Measurements from ENCODE around the gene NCOA7.
A peak's percentile ranks its signal among the peaks of the same experiment; 100 is the strongest.
"Not testable (repeated sequence)": the region's sequence is repeated elsewhere in the genome, so short reads cannot be mapped to it uniquely, and the experiment has no call there.

Gene NCOA7

GRCh38 chr6:125954735-125955339 lies 164.1 kb downstream of the NCOA7 start:
- DNase-seq, result no peak

GRCh38 chr6:125955973-125956372 lies 165.2 kb downstream of the NCOA7 start:
- DNase-seq, result no peak

- peak; percentile 98 for DNase-seq
These were observed 166.0 kb downstream of the NCOA7 start, which contains the start of gene HINT3 for GRCh38 chr6:125956506-125957390. HINT3 (plus strand) TSS chr6:125956770; CDS start chr6:125956978, 208 bp downstream.

GRCh38 chr6:125957391-125957693 lies 166.6 kb downstream of the NCOA7 start:
- DNase-seq, result peak; percentile 16

GRCh38 chr6:125957845-125958244 lies 167.1 kb downstream of the NCOA7 start:
- DNase-seq, result peak; percentile 3

- DNase-seq, result no peak
These were observed 168.3 kb downstream of the NCOA7 start for GRCh38 chr6:125959041-125959440.

GRCh38 chr6:125961117-125961516 lies 170.4 kb downstream of the NCOA7 start:
- no peak for DNase-seq

- no peak for DNase-seq
These were observed 172.2 kb downstream of the NCOA7 start for GRCh38 chr6:125962900-125963497.

GRCh38 chr6:125963817-125964216 lies 173.1 kb downstream of the NCOA7 start:
- no peak for DNase-seq

DNA sequence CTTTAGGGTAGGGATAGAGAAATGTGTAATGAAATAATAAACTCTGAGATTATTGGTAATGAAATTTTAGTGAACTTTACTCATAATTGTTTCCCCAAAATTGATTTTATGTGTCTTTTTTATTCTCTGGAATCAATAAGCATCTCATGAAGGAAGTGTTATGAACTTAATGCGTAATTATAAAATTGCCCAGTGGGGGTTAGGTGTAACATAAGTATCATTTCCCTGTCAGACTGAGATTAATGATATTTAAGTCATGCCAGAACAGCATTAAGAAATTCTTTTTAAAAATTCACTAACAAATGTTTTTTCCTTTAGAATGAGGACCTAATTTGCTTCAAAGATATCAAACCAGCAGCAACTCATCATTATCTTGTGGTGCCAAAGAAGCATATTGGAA lies 175.8 kb downstream of the NCOA7 start:
- DNase-seq, result no peak

GRCh38 chr6:125968493-125968892 lies 177.7 kb downstream of the NCOA7 start:
- DNase-seq, result no peak

DNA sequence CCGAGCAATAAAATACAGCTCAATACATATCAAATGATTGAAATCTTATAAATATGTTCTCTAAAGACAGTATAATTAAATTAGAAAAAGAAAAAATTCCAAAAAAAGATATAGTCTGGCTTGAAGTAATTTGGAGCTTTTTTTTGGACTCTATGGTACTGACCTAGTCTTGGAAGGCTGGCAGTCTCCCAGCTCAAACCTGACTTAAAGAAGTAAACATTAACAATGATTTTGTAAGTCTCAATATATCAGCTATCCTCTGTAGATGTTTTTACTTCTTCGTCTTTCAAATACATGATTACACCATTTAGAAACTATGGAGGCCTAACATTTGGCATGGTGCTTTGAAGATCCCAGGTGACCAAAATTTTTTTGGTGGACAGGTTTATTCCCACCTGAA lies 180.0 kb downstream of the NCOA7 start:
- DNase-seq, result no peak

GRCh38 chr6:125972478-125972877 lies 181.7 kb downstream of the NCOA7 start:
- DNase-seq, result not testable (repeated sequence)

GRCh38 chr6:125974214-125974866 lies 183.6 kb downstream of the NCOA7 start:
- DNase-seq, result peak; percentile 68

- DNase-seq, result no peak
These were observed 188.3 kb downstream of the NCOA7 start for GRCh38 chr6:125979101-125979500.
